ENCODE data around the gene RGS7.

GRCh38 chr1:241068359-241068758 is 288.6 kb downstream of the RGS7 start:
- TF ChIP-seq CTCF (IDR thresholded peaks at IDR 0.05; ENCODE audit: poor library complexity) (no peak), EZH2 (IDR thresholded peaks at IDR 0.05; ENCODE audit: borderline replicate concordance) (no peak)

Measured in hepatocyte (in vitro differentiated cells).